Ovary (tissue), 1 donor: ENCODE results near the gene NAT10.

Experiments used
- EP300 ChIP-seq: sonication (generic); formaldehyde crosslinking; IDR thresholded peaks from one replicate; pipeline ENCODE4 v1.6.1; 2017; ENCODE audit warnings: antibody characterized with exemption
- POLR2A ChIP-seq: fragments of 450-650 bp; IDR thresholded peaks from one replicate; pipeline ENCODE4 v1.6.1; 2017; ENCODE audit warnings: antibody characterized with exemption, mild to moderate bottlenecking, moderate library complexity

DNA sequence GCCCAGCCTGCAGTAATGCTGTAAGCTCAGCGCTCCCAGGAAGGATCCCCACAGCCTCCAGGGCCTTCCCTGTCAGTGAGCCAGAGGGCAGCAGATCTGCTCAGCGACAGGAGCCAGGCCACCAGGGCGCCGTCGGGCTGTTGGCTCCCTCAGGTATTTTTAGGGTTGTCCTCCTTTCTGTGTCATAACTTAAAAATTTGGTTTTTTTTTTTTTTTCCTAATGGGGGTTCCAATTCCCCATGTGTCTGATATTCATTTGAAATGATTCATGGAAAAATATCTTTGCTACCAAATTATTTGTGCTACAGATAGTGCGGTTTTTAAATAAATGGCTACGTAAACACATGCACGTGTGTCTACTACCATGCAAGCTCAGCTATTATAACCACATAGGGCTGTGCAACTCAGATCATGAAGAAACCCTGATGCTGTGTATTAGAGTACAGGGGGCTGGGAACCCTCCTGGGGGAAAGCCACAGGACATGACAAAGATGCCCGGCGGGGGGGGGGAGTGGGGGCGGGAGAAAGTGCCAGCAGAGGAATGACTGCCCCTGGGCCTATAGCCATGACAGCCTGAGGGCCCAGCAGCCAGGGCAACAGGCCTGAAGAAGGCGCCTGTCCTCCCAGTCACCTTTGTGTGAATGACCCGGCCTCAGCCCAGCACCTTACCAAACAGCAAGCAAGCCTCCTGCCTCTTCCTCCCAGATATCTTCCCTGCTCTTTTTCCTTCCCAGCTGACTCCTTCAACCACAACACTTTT lies 89.3 kb downstream of the NAT10 start:
- TF ChIP-seq EP300, result no peak
- no peak for TF ChIP-seq POLR2A
